SK-N-SH treated with all-trans-retinoic acid at 6 μM for 48 hours (cell line): ENCODE data around the gene APRT.

Experiments
- ATAC-seq: fragments of 200-7000 bp; cut with Tn5 transposase; 3 replicates; pipeline ENCODE4 v1.9.1; 2020; ENCODE audit warnings: mild to moderate bottlenecking, moderate library complexity
- ARNTL ChIP-seq: fragments of 450-650 bp; formaldehyde crosslinking; IDR thresholded peaks from 2 replicates; pipeline ENCODE4 v1.5.0; 2020; ENCODE audit warnings: low read depth, mild to moderate bottlenecking, moderate library complexity, borderline replicate concordance
- BACH2 ChIP-seq: fragments of 250-450 bp; sonication (Bioruptor Pico); IDR thresholded peaks from 2 replicates; pipeline ENCODE4 v1.9.0; 2021; ENCODE audit warnings: mild to moderate bottlenecking, borderline replicate concordance
- CREB5 ChIP-seq: fragments of 250-450 bp; sonication (Bioruptor Pico); IDR thresholded peaks from 2 replicates; pipeline ENCODE4 v1.5.1; 2020; ENCODE audit warnings: low read depth, mild to moderate bottlenecking, moderate library complexity
- CSDC2 ChIP-seq: fragments of 250-450 bp; sonication (Bioruptor Pico); IDR thresholded peaks from 2 replicates; pipeline ENCODE4 v1.5.0; 2020; ENCODE audit warnings: mild to moderate bottlenecking, moderate library complexity
- CSRNP3 ChIP-seq: fragments of 250-450 bp; sonication (Bioruptor Pico); IDR thresholded peaks from 2 replicates; pipeline ENCODE4 v1.5.1; 2021; ENCODE audit warnings: mild to moderate bottlenecking, moderate library complexity
- ESRRG ChIP-seq: fragments of 250-450 bp; sonication (Bioruptor Pico); IDR thresholded peaks from 2 replicates; pipeline ENCODE4 v1.6.1; 2021; ENCODE audit warnings: mild to moderate bottlenecking
- GLIS3 ChIP-seq: fragments of 250-450 bp; sonication (Bioruptor Pico); IDR thresholded peaks from 2 replicates; pipeline ENCODE4 v1.5.0; 2020; ENCODE audit warnings: mild to moderate bottlenecking, moderate library complexity
- ISL1 ChIP-seq: fragments of 250-450 bp; sonication (Bioruptor Pico); IDR thresholded peaks from 2 replicates; pipeline ENCODE4 v2.1.2; 2022; ENCODE audit warnings: mild to moderate bottlenecking, moderate library complexity
- OSR1 ChIP-seq: fragments of 250-450 bp; sonication (Bioruptor Pico); IDR thresholded peaks from 2 replicates; pipeline ENCODE4 v1.8.0; 2022; ENCODE audit warnings: moderate library complexity, mild to moderate bottlenecking, inconsistent platforms
- PATZ1 ChIP-seq: fragments of 250-450 bp; sonication (Bioruptor Pico); IDR thresholded peaks from 2 replicates; pipeline ENCODE4 v1.8.0; 2020; ENCODE audit warnings: mild to moderate bottlenecking, moderate library complexity, borderline replicate concordance
- RARB ChIP-seq: fragments of 250-450 bp; sonication (Bioruptor Pico); IDR thresholded peaks from 2 replicates; pipeline ENCODE4 v1.8.0; 2021; ENCODE audit warnings: mild to moderate bottlenecking, moderate library complexity
- SNAI2 ChIP-seq: fragments of 250-450 bp; sonication (Bioruptor Pico); IDR thresholded peaks from 2 replicates; pipeline ENCODE4 v1.5.0; 2020; ENCODE audit warnings: mild to moderate bottlenecking, moderate library complexity
- TOX ChIP-seq: fragments of 250-450 bp; sonication (Bioruptor Pico); IDR thresholded peaks from 2 replicates; pipeline ENCODE4 v1.8.0; 2021; ENCODE audit warnings: mild to moderate bottlenecking, moderate library complexity, borderline replicate concordance
- TSHZ2 ChIP-seq: fragments of 250-450 bp; sonication (Bioruptor Pico); IDR thresholded peaks from 2 replicates; pipeline ENCODE4 v1.5.0; 2020; ENCODE audit warnings: mild to moderate bottlenecking, moderate library complexity
- ZC3H10 ChIP-seq: fragments of 250-450 bp; sonication (Bioruptor Pico); IDR thresholded peaks from 2 replicates; pipeline ENCODE4 v1.5.1; 2021; ENCODE audit warnings: mild to moderate bottlenecking, moderate library complexity
- ZNF565 ChIP-seq: fragments of 450-650 bp; formaldehyde crosslinking; conservative IDR thresholded peaks from 2 replicates; pipeline ENCODE4 v1.5.0; 2020; ENCODE audit warnings: low read depth, mild to moderate bottlenecking, moderate library complexity
- ZNF70 ChIP-seq: fragments of 450-650 bp; formaldehyde crosslinking; IDR thresholded peaks from 2 replicates; pipeline ENCODE4 v1.5.0; 2020; ENCODE audit warnings: mild to moderate bottlenecking, moderate library complexity

The APRT gene

GRCh38 chr16:88804552-88805339, 7.0 kb downstream of the APRT start:
- peak; percentile 11 for ATAC-seq
- no peak for TF ChIP-seq TOX (CRISPR knock-in tag)
- TF ChIP-seq CSRNP3 (CRISPR knock-in tag): no peak
- TF ChIP-seq ZNF565 (CRISPR knock-in tag): no peak
- no peak for TF ChIP-seq ESRRG
- no peak for TF ChIP-seq SNAI2 (CRISPR knock-in tag)
- TF ChIP-seq BACH2 (CRISPR knock-in tag): no peak
- no peak for TF ChIP-seq CSDC2 (CRISPR knock-in tag)
- no peak for TF ChIP-seq RARB (CRISPR knock-in tag)
- no peak for TF ChIP-seq ARNTL (CRISPR knock-in tag)
- TF ChIP-seq ZC3H10: no peak
- TF ChIP-seq GLIS3: no peak
- TF ChIP-seq CREB5 (CRISPR knock-in tag): no peak

- peak; percentile 6; the same call in 2 of the 3 replicates for ATAC-seq
- TF ChIP-seq PATZ1 (CRISPR knock-in tag): no peak
- no peak for TF ChIP-seq OSR1 (CRISPR knock-in tag)
- no peak for TF ChIP-seq BACH2 (CRISPR knock-in tag)
- no peak for TF ChIP-seq ISL1
- no peak for TF ChIP-seq TSHZ2 (CRISPR knock-in tag)
- TF ChIP-seq RARB (CRISPR knock-in tag): no peak
- no peak for TF ChIP-seq ZNF565 (CRISPR knock-in tag)
- no peak for TF ChIP-seq ZNF70 (CRISPR knock-in tag)
- TF ChIP-seq GLIS3: no peak
Measured at GRCh38 chr16:88804173-88804551, 7.6 kb downstream of the APRT start.

- peak; percentile 18 for ATAC-seq
Measured at GRCh38 chr16:88803264-88803987, 8.3 kb downstream of the APRT start, which contains the start of gene CDT1. CDT1 (plus strand) TSS chr16:88803789; CDS start chr16:88803832, 43 bp downstream.

More at GRCh38 chr16:88803264-88803987, 8.3 kb downstream of the APRT start, which contains the start of gene CDT1:
- no peak for TF ChIP-seq ESRRG
- TF ChIP-seq TSHZ2 (CRISPR knock-in tag): peak; percentile 53
